Placental pericyte (primary cell): Measurements from ENCODE around the gene ARL11. TPM values are rescaled to one million over a fixed set of nuclear protein-coding genes. Genes with fewer than 3 reads are reported as not detected.

Source experiments
- total RNA-seq: library from RNA; depleted of rRNA; stranded (reverse); fragments of >200 nt; gene quantifications from 2 replicates; pipeline ENCODE4 v1.2.3, GENCODE V29; 2012

Gene ARL11
- not detected in 2 replicates for total RNA-seq

GRCh38 chr13:49627831-49628652 lies at the start of gene ARL11:
Gene ARL11 (plus strand): TSS chr13:49628507. CDS start chr13:49630448, 1,941 bp downstream.

DNA sequence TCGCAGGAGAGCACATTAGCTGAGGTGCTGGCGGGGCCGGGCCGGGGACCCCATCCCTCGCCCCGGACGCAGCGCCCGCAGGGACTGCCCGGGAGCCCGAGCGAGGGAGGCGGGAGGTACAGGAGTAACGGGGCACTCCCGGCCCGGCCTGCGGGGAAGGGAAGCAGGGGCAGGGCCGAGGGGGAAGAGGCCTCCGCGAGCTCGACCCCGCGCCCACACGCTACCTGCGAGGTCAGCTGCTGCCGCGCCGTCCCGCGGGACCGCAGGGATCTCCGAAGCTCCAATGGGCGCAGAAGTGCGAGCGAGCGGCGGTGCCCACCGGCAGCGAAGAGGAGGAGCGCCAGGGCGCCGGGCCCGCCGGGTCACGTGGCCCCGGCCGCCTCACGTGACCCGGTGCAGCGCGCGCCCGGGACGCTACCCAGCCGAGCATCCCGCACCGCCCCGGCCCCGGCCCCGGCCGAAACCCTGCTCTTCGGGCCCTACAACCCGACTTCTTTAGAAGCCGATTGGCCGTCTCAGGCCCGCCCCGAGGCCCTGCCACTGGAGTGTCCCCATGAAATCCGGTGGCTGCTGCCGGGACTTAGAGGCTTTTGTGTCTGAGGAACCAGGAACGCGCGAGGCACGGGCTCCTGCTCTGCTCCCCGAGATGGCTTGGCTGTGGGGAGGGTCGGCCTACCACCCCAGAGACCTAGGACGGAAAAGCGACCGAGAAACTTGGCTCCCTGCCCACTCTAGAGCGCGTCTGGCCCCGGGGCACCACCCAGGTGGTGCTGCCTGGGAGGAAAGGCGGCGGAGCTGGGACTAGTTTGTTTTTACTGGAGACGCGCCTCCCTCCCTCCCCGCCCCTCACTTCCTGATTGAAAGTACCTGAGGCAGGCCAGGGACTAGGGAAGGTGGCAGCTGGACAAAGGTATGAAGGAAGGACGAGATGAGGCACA lies 42.8 kb upstream of the ARL11 start, which contains the start of gene RCBTB1:
Gene RCBTB1, minus strand, starts transcription at position 339 of the 938 bp plus-strand sequence. CDS start 18,279 bp downstream, outside the sequence.

Other genes starting within 250 kb of the ARL11 start
- gene CAB39L, start 184.4 kb upstream of the ARL11 start, total RNA-seq = 13.0 and 13.6 TPM in 2 replicates
- gene SETDB2, start 184.2 kb upstream of the ARL11 start, total RNA-seq = 10.0 and 12.7 TPM in 2 replicates
- gene PHF11, start 132.6 kb upstream of the ARL11 start, total RNA-seq = 17.7 and 23.0 TPM in 2 replicates
- 19.7 and 22.8 TPM in 2 replicates for gene RCBTB1, start 42.9 kb upstream of the ARL11 start, total RNA-seq
- 30.5 and 37.0 TPM in 2 replicates for gene EBPL, start 63.0 kb downstream of the ARL11 start, total RNA-seq
- gene KPNA3, start 164.2 kb downstream of the ARL11 start, total RNA-seq = 19.7 and 45.1 TPM in 2 replicates